Panc1 (cell line): ENCODE results near the gene PDK2.

Source experiments
- CTCF ChIP-seq: fragments of 450-650 bp; IDR thresholded peaks from 2 replicates; pipeline ENCODE4 v1.5.1; 2017; ENCODE audit warnings: mild to moderate bottlenecking
- POLR2AphosphoS5 ChIP-seq: IDR thresholded peaks from 2 replicates; pipeline ENCODE4 v1.6.1; 2012; ENCODE audit warnings: mild to moderate bottlenecking, low read depth, low read length, moderate library complexity
- SIN3A ChIP-seq: IDR thresholded peaks from 2 replicates; pipeline ENCODE4 v1.6.1; 2012; ENCODE audit warnings: low read depth, mild to moderate bottlenecking, low read length, moderate library complexity, borderline replicate concordance; ENCODE audit not compliant: insufficient read depth
- TCF7L2 ChIP-seq: IDR thresholded peaks from 2 replicates; pipeline ENCODE4 v1.6.1; 2011; ENCODE audit warnings: mild to moderate bottlenecking, low read depth, low read length, inconsistent platforms
- TF ChIP-seq, protein P1 (sequence below), 2 experiments: IDR thresholded peaks; 2 replicates each; pipeline ENCODE4 v1.6.1; 2011 to 2012; ENCODE audit warnings: low read depth in 2 of 2, control low read depth in 1 of 2, low read length in 1 of 2, mild to moderate bottlenecking in 1 of 2, moderate library complexity in 1 of 2; ENCODE audit not compliant: insufficient read depth in 1 of 2

- TF ChIP-seq CTCF: no peak
- no peak for TF ChIP-seq POLR2AphosphoS5
- TF ChIP-seq, protein P1, sequence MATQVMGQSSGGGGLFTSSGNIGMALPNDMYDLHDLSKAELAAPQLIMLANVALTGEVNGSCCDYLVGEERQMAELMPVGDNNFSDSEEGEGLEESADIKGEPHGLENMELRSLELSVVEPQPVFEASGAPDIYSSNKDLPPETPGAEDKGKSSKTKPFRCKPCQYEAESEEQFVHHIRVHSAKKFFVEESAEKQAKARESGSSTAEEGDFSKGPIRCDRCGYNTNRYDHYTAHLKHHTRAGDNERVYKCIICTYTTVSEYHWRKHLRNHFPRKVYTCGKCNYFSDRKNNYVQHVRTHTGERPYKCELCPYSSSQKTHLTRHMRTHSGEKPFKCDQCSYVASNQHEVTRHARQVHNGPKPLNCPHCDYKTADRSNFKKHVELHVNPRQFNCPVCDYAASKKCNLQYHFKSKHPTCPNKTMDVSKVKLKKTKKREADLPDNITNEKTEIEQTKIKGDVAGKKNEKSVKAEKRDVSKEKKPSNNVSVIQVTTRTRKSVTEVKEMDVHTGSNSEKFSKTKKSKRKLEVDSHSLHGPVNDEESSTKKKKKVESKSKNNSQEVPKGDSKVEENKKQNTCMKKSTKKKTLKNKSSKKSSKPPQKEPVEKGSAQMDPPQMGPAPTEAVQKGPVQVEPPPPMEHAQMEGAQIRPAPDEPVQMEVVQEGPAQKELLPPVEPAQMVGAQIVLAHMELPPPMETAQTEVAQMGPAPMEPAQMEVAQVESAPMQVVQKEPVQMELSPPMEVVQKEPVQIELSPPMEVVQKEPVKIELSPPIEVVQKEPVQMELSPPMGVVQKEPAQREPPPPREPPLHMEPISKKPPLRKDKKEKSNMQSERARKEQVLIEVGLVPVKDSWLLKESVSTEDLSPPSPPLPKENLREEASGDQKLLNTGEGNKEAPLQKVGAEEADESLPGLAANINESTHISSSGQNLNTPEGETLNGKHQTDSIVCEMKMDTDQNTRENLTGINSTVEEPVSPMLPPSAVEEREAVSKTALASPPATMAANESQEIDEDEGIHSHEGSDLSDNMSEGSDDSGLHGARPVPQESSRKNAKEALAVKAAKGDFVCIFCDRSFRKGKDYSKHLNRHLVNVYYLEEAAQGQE (IDR thresholded peaks at IDR 0.05; ENCODE audit: insufficient read depth in 1 of 2, low read depth in 2 of 2, low read length in 1 of 2): no peak
- no peak for TF ChIP-seq TCF7L2
- no peak for TF ChIP-seq SIN3A
Observed at GRCh38 chr17:50127697-50128361, 32.7 kb downstream of the PDK2 start.
